ENCODE measurements around the gene DAD1. TPM values are rescaled to one million over a fixed set of nuclear protein-coding genes. Genes with fewer than 3 reads are reported as not detected.
A peak's percentile ranks its signal among the peaks of the same experiment; 100 is the strongest.

The DAD1 gene
- total RNA-seq, 1 experiment from 2014 or later, result 585 TPM

GRCh38 chr14:22536853-22537338 lies 52.1 kb downstream of the DAD1 start:
- DNase-seq (ENCODE audit: low spot score), result peak; percentile 91

GRCh38 chr14:22535916-22536315 lies 53.1 kb downstream of the DAD1 start:
- DNase-seq (ENCODE audit: low spot score), result no peak

GRCh38 chr14:22535126-22535525 lies 53.9 kb downstream of the DAD1 start:
- DNase-seq (ENCODE audit: low spot score), result no peak

GRCh38 chr14:22534547-22534946 lies 54.5 kb downstream of the DAD1 start:
- no peak for DNase-seq (ENCODE audit: low spot score)

GRCh38 chr14:22533739-22534359 lies 55.2 kb downstream of the DAD1 start:
- no peak for DNase-seq (ENCODE audit: low spot score)

GRCh38 chr14:22533057-22533704 lies 55.8 kb downstream of the DAD1 start:
- DNase-seq (ENCODE audit: low spot score), result no peak

- DNase-seq (ENCODE audit: low spot score), result peak; percentile 34
Observed at GRCh38 chr14:22532345-22533056, 56.5 kb downstream of the DAD1 start.

- DNase-seq (ENCODE audit: low spot score), result no peak
Observed at GRCh38 chr14:22531451-22532344, 57.3 kb downstream of the DAD1 start.

- no peak for DNase-seq (ENCODE audit: low spot score)
Observed at GRCh38 chr14:22530127-22530526, 58.9 kb downstream of the DAD1 start.

- no peak for DNase-seq (ENCODE audit: low spot score)
Observed at GRCh38 chr14:22526744-22527143, 62.3 kb downstream of the DAD1 start.

GRCh38 chr14:22526218-22526617 lies 62.8 kb downstream of the DAD1 start:
- DNase-seq (ENCODE audit: low spot score), result no peak

GRCh38 chr14:22524784-22525161 lies 64.3 kb downstream of the DAD1 start:
- no peak for DNase-seq (ENCODE audit: low spot score)

- no peak for DNase-seq (ENCODE audit: low spot score)
Observed at GRCh38 chr14:22524115-22524783, 64.8 kb downstream of the DAD1 start.

GRCh38 chr14:22523283-22523682 lies 65.7 kb downstream of the DAD1 start:
- no peak for DNase-seq (ENCODE audit: low spot score)

GRCh38 chr14:22522466-22522957 lies 66.5 kb downstream of the DAD1 start:
- no peak for DNase-seq (ENCODE audit: low spot score)

GRCh38 chr14:22521449-22522239 lies 67.4 kb downstream of the DAD1 start:
- no peak for DNase-seq (ENCODE audit: low spot score)

GRCh38 chr14:22520796-22521195 lies 68.2 kb downstream of the DAD1 start:
- DNase-seq (ENCODE audit: low spot score), result no peak

- no peak for DNase-seq (ENCODE audit: low spot score)
Observed at GRCh38 chr14:22519877-22520685, 68.9 kb downstream of the DAD1 start.

- DNase-seq (ENCODE audit: low spot score), result no peak
Observed at GRCh38 chr14:22518073-22518472, 71.0 kb downstream of the DAD1 start.
